22Rv1 (cell line): Measurements from ENCODE around the gene IGF1.

Experiments used
- ZFX ChIP-seq: fragments of 450-650 bp; IDR thresholded peaks from 2 replicates; pipeline ENCODE4 v1.6.1; 2017; ENCODE audit warnings: antibody characterized with exemption, borderline replicate concordance
- TF ChIP-seq, protein P1 (sequence below): fragments of 450-650 bp; IDR thresholded peaks from 2 replicates; pipeline ENCODE4 v1.5.1; 2017; ENCODE audit warnings: mild to moderate bottlenecking

- TF ChIP-seq, protein P1, sequence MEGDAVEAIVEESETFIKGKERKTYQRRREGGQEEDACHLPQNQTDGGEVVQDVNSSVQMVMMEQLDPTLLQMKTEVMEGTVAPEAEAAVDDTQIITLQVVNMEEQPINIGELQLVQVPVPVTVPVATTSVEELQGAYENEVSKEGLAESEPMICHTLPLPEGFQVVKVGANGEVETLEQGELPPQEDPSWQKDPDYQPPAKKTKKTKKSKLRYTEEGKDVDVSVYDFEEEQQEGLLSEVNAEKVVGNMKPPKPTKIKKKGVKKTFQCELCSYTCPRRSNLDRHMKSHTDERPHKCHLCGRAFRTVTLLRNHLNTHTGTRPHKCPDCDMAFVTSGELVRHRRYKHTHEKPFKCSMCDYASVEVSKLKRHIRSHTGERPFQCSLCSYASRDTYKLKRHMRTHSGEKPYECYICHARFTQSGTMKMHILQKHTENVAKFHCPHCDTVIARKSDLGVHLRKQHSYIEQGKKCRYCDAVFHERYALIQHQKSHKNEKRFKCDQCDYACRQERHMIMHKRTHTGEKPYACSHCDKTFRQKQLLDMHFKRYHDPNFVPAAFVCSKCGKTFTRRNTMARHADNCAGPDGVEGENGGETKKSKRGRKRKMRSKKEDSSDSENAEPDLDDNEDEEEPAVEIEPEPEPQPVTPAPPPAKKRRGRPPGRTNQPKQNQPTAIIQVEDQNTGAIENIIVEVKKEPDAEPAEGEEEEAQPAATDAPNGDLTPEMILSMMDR = no peak
- no peak for TF ChIP-seq ZFX
Observed at GRCh38 chr12:102408487-102409297, 71.7 kb downstream of the IGF1 start.
